Limb (tissue), 2 donors: ENCODE data around the gene DMXL2.
"Not testable (repeated sequence)": the region's sequence is repeated elsewhere in the genome, so short reads cannot be mapped to it uniquely, and the experiment has no call there.

ENCODE experiments used
- DNase-seq, 2 donors: peaks; one replicate each; pipeline ENCODE4 v3.0.0-alpha.2; 2016; ENCODE audit errors: extremely low spot score in 2 of 2

The DMXL2 gene

GRCh38 chr15:51494411-51495314 lies 127.9 kb downstream of the DMXL2 start:
- DNase-seq: no peak

DNA sequence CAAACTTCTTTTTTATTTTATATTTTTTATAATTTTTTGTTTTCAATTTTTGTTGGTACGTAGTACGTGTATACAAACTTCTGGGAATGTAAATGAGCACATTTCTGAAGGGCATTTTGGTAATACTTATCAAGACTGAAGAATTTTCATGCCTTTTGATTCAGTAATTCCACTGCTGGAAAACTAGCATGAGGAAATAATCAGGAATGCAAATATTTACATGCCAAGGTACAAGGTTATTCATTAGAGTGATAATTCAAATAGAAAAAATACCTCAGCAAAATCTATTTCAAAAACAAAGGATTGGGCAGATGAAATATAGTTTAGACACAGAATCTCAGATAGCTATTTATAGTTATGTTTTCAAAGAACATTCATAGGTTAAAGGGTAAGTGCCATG lies 128.7 kb downstream of the DMXL2 start:
- no peak for DNase-seq

- no peak for DNase-seq
Measured at GRCh38 chr15:51492528-51492927, 130.0 kb downstream of the DMXL2 start.

DNA sequence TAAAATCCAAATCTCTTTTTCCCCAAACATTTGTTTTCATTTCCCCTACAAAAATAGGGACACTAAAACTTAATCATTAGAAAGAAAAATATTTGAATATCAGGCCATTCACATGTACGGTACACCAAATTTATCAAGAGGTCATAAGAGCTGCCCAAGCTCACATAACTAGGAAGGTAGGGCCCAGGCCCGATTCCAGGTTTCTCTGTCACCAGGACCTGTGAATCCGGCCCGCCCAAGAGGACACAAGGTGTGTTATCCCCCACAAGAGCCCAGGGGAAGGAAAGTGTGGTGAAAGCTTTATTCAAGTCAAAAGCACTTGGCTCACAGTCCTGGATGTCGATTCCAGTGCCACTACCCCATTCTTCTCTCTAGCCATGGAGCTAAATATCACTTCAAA lies 130.6 kb downstream of the DMXL2 start:
- DNase-seq: no peak

DNA sequence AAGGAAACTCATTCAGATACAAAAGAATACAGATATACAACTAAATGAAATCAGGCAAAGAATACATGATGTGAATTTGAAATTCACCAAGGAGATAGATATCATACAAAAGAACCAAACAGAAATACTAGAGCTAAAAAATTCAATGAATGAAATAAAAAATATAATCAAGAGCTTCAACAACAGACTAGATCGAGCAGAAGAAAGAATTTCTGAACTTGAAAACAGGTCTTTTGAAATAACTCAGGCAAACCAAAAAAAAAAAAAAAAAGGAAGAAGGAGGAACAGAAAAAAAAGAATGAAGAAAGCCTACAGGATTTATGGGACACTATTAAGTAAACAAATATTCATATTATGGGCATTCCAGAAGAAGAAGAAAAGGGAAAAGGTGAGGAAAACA lies 137.8 kb downstream of the DMXL2 start:
- no peak for DNase-seq

DNA sequence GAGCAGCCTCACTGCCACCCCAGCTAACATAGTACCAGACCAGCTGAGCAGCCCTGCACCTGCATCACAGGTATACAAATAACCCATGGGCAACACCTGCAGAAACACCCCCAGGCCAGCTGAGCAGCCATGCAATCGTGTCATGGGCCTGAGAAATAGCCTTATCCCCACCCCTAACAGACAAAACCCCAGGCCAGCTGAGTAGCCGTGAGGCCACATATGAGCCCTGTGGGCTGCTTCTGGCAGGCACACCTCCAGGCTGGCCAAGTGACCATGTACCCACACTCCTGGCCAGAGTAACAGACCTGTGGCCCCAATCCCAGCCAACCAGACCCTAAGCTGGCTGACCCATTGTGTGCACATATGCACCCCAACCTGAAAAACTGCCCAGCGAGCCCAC lies 138.6 kb downstream of the DMXL2 start:
- no peak for DNase-seq

- no peak for DNase-seq
Measured at GRCh38 chr15:51483520-51483919, 139.1 kb downstream of the DMXL2 start.

- DNase-seq: no peak
Measured at GRCh38 chr15:51475736-51476135, 146.8 kb downstream of the DMXL2 start.

DNA sequence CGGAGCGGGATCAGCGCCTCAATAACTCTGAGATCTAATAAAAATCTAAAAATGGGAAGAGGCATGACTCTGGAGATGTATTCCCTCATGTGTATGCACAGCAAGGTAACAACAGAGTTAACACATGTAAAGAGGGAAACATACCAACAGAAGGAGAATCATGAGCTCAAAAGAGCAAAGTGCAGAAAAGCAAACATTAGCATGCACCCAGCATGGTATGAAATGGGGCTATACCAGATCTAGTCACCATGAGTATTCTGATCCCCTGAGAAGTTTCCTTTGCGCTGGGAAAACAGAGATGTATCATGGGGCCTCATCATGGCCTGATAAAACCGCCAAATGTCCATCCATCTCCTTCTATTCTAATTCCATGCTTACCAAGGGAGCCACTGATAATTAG lies 152.1 kb downstream of the DMXL2 start:
- no peak for DNase-seq

DNA sequence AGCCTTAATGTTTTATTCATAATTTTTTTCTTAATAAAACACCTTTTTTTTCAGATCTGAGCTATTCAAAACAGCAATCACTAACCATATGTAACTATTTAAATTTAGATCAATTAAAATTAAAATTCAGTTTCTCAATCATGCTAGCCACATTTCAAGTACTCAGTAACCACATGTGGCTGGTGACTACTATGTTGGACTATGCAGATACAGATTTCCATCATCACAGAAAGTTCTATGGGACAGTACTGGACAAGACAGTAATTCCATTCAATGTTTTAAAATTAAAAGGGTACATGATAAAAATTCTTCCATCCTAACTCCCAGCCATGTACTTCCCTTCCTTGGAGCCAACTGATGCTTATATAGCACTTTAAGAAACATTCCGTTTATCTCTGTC lies 161.8 kb downstream of the DMXL2 start:
- DNase-seq: no peak

GRCh38 chr15:51450001-51450400 lies 172.6 kb downstream of the DMXL2 start:
- no peak for DNase-seq

- DNase-seq: no peak
Measured at GRCh38 chr15:51448622-51449399, 173.8 kb downstream of the DMXL2 start.

GRCh38 chr15:51447855-51448621 lies 174.5 kb downstream of the DMXL2 start:
- DNase-seq: no peak

GRCh38 chr15:51446029-51446744 lies 176.4 kb downstream of the DMXL2 start:
- not testable (repeated sequence) for DNase-seq

DNA sequence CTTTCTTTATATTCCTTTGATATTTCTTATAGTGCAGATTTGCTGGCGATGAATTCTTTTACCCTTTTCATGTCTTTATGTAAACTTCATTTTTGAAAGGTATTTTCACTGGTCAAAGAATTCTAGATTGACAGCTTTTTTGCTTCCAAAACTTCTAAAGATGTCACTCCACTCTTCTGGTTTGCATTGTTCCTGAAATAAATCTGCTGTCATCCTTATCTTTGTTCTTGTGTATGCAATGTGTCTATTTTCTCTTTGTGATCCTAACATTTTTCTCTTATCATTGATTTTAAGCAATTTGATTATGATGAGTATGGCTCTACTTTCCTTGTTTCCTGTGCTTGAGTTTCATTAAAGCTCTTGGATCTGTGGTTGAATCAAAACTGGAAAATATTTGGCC lies 177.8 kb downstream of the DMXL2 start:
- DNase-seq: no peak

DNA sequence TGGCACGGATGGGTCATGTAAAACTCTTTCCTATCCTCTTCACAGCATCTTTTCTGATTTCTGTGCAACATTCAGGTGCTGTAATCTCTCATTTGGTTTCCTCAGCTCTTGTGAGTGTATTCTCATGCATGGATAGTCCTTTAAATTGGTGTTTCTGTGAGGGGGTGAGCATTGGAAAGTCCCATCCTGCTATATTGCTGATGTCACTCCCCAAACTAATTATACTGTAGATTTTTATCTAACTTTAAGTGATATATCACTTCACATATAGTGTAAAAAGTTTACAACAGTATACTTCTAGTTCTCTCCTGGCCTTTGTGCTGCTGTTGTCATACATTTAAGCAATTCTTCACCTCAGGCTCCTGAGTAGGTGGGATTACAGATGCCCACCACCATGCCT lies 178.5 kb downstream of the DMXL2 start:
- no peak for DNase-seq

DNA sequence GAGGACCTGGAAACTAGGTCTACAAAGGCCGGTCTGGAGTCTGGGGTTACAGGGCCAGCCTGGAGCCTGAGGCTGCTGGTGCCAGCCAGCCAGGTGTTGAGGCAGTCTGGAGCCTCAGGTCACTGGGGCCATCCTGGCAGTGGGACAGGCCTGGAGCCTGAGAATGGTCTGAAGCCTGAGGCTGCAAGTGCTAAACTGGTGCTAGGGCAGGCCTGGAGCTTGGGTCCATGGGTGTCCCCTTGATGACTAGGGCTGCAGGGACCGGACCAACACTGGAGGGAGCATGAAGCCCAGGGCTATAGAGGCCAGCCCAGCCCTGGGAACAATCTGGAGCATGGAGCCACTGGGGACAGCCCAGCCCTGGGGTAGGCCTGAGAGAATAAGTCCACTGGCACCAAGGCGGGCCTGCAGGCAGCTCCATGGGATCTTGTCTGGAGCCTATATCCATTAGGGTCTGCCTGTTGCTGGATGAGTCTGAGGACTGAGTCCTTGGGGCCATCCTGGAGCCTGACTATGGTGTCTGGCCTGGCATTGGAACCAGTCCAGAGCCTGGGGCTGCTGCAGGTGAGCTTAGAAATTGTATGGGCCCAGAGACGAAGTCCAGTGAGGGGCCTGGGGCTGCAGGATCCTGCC lies 179.2 kb downstream of the DMXL2 start:
- no peak for DNase-seq

DNA sequence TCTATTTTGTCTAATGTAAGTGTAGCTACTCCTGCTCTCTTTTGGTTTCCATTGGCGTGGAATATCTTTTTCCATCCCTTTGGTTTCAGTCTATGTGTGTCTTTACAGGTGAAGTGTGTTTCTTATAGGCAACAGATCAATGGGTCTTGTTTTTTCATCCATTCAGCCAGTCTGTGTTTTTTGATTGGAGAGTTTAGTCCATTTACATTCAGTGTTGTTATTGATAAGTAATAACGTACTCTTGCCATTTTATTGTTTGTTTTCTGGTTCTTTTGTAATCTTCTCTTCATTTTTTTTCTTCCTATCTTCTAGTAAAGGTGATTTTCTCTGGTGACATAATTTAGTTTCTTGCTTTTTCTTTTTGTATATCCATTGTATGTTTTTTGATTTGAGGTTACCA lies 184.0 kb downstream of the DMXL2 start:
- no peak for DNase-seq

- DNase-seq: no peak
Measured at GRCh38 chr15:51425517-51426040, 197.0 kb downstream of the DMXL2 start.

DNA sequence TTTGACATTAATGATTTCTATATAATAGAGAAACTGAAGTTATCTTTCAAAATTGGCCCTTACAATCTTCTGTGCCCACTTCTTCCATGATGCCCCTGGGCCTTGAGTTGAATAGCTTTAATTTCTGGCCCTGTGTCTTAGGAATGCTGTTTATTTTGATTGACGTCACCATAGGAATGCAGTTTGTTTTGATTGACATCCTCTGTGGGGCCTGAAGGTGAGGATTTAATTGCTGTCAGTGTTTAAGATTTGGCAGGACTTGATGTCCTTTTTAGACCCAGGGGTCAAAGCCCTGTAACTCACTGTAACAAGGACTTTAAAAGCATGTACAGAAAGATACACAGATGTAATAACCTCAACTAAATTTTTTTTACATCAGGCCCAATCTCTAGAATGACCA lies 197.8 kb downstream of the DMXL2 start:
- no peak for DNase-seq

DNA sequence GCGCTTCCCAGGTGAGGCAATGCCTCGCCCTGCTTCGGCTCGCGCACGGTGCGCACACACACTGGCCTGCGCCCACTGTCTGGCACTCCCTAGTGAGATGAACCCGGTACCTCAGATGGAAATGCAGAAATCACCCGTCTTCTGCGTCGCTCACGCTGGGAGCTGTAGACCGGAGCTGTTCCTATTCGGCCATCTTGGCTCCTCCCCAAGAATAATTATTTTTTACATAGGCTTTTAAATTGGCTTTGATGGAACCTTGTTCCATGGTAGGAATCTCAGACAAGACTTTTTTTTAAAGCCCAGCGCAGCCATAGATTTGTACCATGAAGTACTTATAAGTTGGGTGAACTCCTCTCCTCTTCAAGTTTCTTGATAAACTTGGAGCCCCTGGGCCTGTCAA lies 199.5 kb downstream of the DMXL2 start:
- not testable (repeated sequence) for DNase-seq
